BLaER1 (cell line): ENCODE results near the gene STXBP6.
"Not testable (repeated sequence)": the region's sequence is repeated elsewhere in the genome, so short reads cannot be mapped to it uniquely, and the experiment has no call there.

ENCODE experiments used
- H3K27ac ChIP-seq: shearing (Covaris generic); formaldehyde crosslinking; 2 replicates; pipeline ENCODE4 v1.8.1; 2022
- H3K27me3 ChIP-seq: shearing (Covaris generic); formaldehyde crosslinking; 2 replicates; pipeline ENCODE4 v1.8.1; 2022
- H3K36me3 ChIP-seq: shearing (Covaris generic); formaldehyde crosslinking; 2 replicates; pipeline ENCODE4 v1.8.1; 2022
- H3K4me1 ChIP-seq: shearing (Covaris generic); formaldehyde crosslinking; 2 replicates; pipeline ENCODE4 v1.8.1; 2022
- H3K4me2 ChIP-seq: shearing (Covaris generic); formaldehyde crosslinking; 2 replicates; pipeline ENCODE4 v1.8.1; 2022
- H3K4me3 ChIP-seq: shearing (Covaris generic); formaldehyde crosslinking; 2 replicates; pipeline ENCODE4 v1.8.1; 2022
- H3K9ac ChIP-seq: shearing (Covaris generic); formaldehyde crosslinking; 2 replicates; pipeline ENCODE4 v1.8.1; 2022
- H3K9me3 ChIP-seq: shearing (Covaris generic); formaldehyde crosslinking; 2 replicates; pipeline ENCODE4 v1.8.1; 2022
- H4K20me1 ChIP-seq: shearing (Covaris generic); formaldehyde crosslinking; 2 replicates; pipeline ENCODE4 v1.8.1; 2022
- Cebpa-rat ChIP-seq: shearing (Covaris generic); IDR thresholded peaks from 2 replicates; pipeline ENCODE4 v1.8.1; 2022

Gene STXBP6

DNA sequence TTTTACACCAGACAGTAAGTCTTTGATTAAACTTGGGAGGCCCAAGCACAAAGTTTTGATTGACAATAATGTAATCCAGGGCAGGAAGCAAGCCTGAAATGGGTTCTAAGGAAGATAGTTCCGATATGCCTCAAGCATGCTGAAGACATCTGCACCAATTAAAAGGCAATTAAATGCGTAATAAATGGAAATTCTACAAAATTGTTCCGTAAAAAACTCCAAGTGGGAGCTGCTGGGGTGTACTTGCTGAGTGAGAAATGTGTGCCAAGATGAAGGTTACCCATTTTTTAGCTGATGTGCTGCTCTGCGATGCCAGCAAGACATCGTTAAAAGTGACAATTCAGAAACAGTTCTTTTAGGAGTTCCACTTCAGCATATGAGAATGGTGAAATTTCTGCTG, 269.7 kb downstream of the STXBP6 start:
- no peak for TF ChIP-seq Cebpa-rat
- no peaks in the 10 kb centered on the region for H3K9me3 ChIP-seq
- H3K4me2 ChIP-seq, result no peak overlapping the region
- no peaks in the 10 kb centered on the region for H4K20me1 ChIP-seq
- H3K4me1 ChIP-seq, result no peaks in the 10 kb centered on the region
- no peak overlapping the region for H3K9ac ChIP-seq
- H3K27ac ChIP-seq, result no peak overlapping the region
- H3K4me3 ChIP-seq, result no peak overlapping the region
- H3K27me3 ChIP-seq, result no peaks in the 10 kb centered on the region
- H3K36me3 ChIP-seq, result no peaks in the 10 kb centered on the region

GRCh38 chr14:24777678-24778077, 272.3 kb downstream of the STXBP6 start:
- no peaks in the 10 kb centered on the region for H3K27me3 ChIP-seq
- no peak overlapping the region for H3K4me3 ChIP-seq
- H4K20me1 ChIP-seq, result no peaks in the 10 kb centered on the region
- no peaks in the 10 kb centered on the region for H3K9me3 ChIP-seq
- TF ChIP-seq Cebpa-rat, result no peak
- H3K4me1 ChIP-seq, result no peaks in the 10 kb centered on the region
- no peak overlapping the region for H3K4me2 ChIP-seq
- no peaks in the 10 kb centered on the region for H3K36me3 ChIP-seq
- H3K27ac ChIP-seq, result no peak overlapping the region
- no peak overlapping the region for H3K9ac ChIP-seq

- TF ChIP-seq Cebpa-rat, result no peak
Measured at GRCh38 chr14:24775950-24776349, 274.0 kb downstream of the STXBP6 start.

GRCh38 chr14:24774187-24774915, 275.6 kb downstream of the STXBP6 start:
- Histone ChIP-seq H3K9me3 (no peaks in the 10 kb centered on the region), H4K20me1 (no peaks in the 10 kb centered on the region), H3K36me3 (no peaks in the 10 kb centered on the region), H3K27me3 (no peaks in the 10 kb centered on the region), H3K4me3 (no peak overlapping the region), H3K4me1 (no peaks in the 10 kb centered on the region), H3K4me2 (no peak overlapping the region), H3K27ac (no peak overlapping the region), H3K9ac (no peak overlapping the region)
- no peak for TF ChIP-seq Cebpa-rat

More at GRCh38 chr14:24775950-24776349, 274.0 kb downstream of the STXBP6 start:
- Histone ChIP-seq H4K20me1 (no peaks in the 10 kb centered on the region), H3K9me3 (no peaks in the 10 kb centered on the region), H3K4me2 (no peak overlapping the region), H3K9ac (no peak overlapping the region), H3K27me3 (no peaks in the 10 kb centered on the region), H3K4me3 (no peak overlapping the region), H3K27ac (no peak overlapping the region), H3K4me1 (no peaks in the 10 kb centered on the region), H3K36me3 (no peaks in the 10 kb centered on the region)

DNA sequence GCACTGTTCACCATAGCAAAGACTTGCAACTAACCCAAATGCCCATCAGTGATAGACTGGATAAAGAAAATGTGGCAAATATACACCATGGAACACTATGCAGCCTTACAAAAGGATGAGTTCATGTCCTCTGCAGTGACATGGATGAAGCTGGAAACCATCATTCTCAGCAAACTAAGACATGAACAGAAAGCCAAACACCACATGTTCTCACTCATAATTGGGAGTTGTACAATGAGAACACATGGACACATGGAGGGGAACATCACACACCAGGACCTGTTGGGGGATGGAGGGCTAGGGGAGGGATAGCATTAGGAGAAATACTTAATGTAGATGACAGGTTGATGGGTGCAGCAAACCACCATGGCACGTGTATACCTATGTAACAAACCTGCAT, 276.4 kb downstream of the STXBP6 start:
- H3K27ac ChIP-seq, H3K4me3 ChIP-seq, H3K9me3 ChIP-seq: not testable (repeated sequence)

DNA sequence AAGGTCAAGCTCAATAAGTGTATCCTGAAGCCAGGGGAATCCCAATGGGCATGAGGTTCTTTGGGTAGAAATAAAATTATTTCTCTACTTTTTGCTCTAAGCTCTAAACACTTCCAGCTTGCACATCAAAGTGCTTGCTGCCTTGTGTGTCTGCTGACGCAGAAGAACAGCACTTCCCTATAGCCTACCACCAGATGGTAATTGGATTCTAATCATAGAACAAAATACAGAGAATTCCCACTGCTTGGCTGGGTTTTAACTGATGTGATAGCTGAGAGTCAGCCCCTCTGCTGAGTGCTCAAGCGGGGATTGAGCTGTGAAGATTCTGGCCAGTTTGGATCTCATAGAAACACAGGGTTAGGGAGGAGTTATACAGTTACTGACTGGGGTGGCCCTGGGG, 283.5 kb downstream of the STXBP6 start:
- no peak overlapping the region for H3K9ac ChIP-seq
- no peaks in the 10 kb centered on the region for H4K20me1 ChIP-seq
- no peaks in the 10 kb centered on the region for H3K36me3 ChIP-seq
- 0 out of 2 replicates have a peak, but pooled peaks cover 6% of the 10 kb centered on the region for H3K9me3 ChIP-seq
- no peak overlapping the region for H3K4me2 ChIP-seq
- no peak for TF ChIP-seq Cebpa-rat
- no peak overlapping the region for H3K27ac ChIP-seq
- no peaks in the 10 kb centered on the region for H3K4me1 ChIP-seq
- H3K27me3 ChIP-seq, result no peaks in the 10 kb centered on the region
- H3K4me3 ChIP-seq, result no peak overlapping the region

More for the DNA sequence above, 276.4 kb downstream of the STXBP6 start:
- not testable (repeated sequence) for H3K4me2 ChIP-seq, H3K27me3 ChIP-seq, H3K36me3 ChIP-seq, H4K20me1 ChIP-seq, H3K9ac ChIP-seq, H3K4me1 ChIP-seq

DNA sequence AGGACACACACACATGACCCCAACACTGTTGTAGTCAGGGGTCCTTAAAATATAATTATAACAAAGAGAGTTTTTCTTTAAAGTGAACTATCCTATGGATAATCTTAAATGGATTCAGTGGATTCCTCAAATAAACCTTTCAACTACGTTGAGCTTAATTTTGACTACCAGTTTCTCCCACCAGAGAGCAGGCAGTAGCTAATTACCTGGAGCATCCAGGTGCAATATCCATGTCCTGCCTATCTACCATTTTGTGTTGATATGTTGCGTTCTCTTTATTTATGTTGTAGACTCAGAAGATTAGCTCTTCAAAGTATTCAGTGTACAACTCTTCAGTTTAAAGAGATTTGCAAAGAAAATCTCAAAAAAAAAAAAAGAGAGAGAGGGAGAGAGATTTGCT, 288.8 kb downstream of the STXBP6 start:
- Histone ChIP-seq H4K20me1 (no peaks in the 10 kb centered on the region), H3K9me3 (no peaks in the 10 kb centered on the region), H3K9ac (no peak overlapping the region), H3K27me3 (no peaks in the 10 kb centered on the region), H3K4me2 (no peak overlapping the region), H3K27ac (no peak overlapping the region), H3K4me3 (no peak overlapping the region), H3K36me3 (no peaks in the 10 kb centered on the region), H3K4me1 (no peaks in the 10 kb centered on the region)
- TF ChIP-seq Cebpa-rat, result no peak
